ENCODE data around the gene ROR1.
A peak's percentile ranks its signal among the peaks of the same experiment; 100 is the strongest.

Gene ROR1

GRCh38 chr1:64194168-64195080 lies 420.6 kb downstream of the ROR1 start:
- peak overlapping the region in 2 of 3 experiments; percentile 23 for H3K4me3 Mint-ChIP-seq
- peaks cover 43% of the 10 kb centered on the region for H3K4me1 Mint-ChIP-seq
- peaks cover 3% of the 10 kb centered on the region for H3K36me3 Mint-ChIP-seq (ENCODE audit: low read depth)

GRCh38 chr1:64195081-64195395 lies 421.2 kb downstream of the ROR1 start:
- no peak for TF ChIP-seq CTCF (IDR thresholded peaks at IDR 0.05; ENCODE audit: unreplicated experiment in 3 of 3)
- Mint-ChIP-seq H3K9me3 (peaks cover 6% of the 10 kb centered on the region), H3K27ac (peak overlapping the region; percentile 96 to 97 (median 96)), H3K4me3 (peak overlapping the region in 2 of 3 experiments; percentile 23), H3K27me3 (ENCODE audit: low read depth) (peaks cover 3% of the 10 kb centered on the region), H3K4me1 (peaks cover 43% of the 10 kb centered on the region), H3K36me3 (ENCODE audit: low read depth) (peaks cover 3% of the 10 kb centered on the region)

More at GRCh38 chr1:64194168-64195080, 420.6 kb downstream of the ROR1 start:
- H3K27ac Mint-ChIP-seq, result peak overlapping the region; percentile 96 to 97 (median 96)
- H3K9me3 Mint-ChIP-seq, result peaks cover 6% of the 10 kb centered on the region
- H3K27me3 Mint-ChIP-seq (ENCODE audit: low read depth), result peaks cover 3% of the 10 kb centered on the region
- TF ChIP-seq CTCF (IDR thresholded peaks at IDR 0.05; ENCODE audit: unreplicated experiment in 3 of 3), result no peak

GRCh38 chr1:64196074-64196870 lies 422.5 kb downstream of the ROR1 start:
- Mint-ChIP-seq H3K27me3 (ENCODE audit: low read depth) (peaks cover 3% of the 10 kb centered on the region), H3K4me1 (peaks cover 43% of the 10 kb centered on the region), H3K36me3 (ENCODE audit: low read depth) (peaks cover 3% of the 10 kb centered on the region), H3K27ac (peak overlapping the region; percentile 18 to 96 (median 96)), H3K4me3 (no peak overlapping the region), H3K9me3 (peaks cover 6% of the 10 kb centered on the region)
- TF ChIP-seq CTCF (IDR thresholded peaks at IDR 0.05; ENCODE audit: unreplicated experiment in 3 of 3), result no peak

- Mint-ChIP-seq H3K36me3 (ENCODE audit: low read depth) (peaks cover 3% of the 10 kb centered on the region), H3K4me3 (no peak overlapping the region), H3K27me3 (ENCODE audit: low read depth) (peaks cover 3% of the 10 kb centered on the region), H3K27ac (no peak overlapping the region), H3K4me1 (peaks cover 43% of the 10 kb centered on the region), H3K9me3 (peaks cover 6% of the 10 kb centered on the region)
- no peak for TF ChIP-seq CTCF (IDR thresholded peaks at IDR 0.05; ENCODE audit: unreplicated experiment in 3 of 3)
These were observed 423.3 kb downstream of the ROR1 start for GRCh38 chr1:64197076-64197475.

GRCh38 chr1:64199154-64199553 lies 425.3 kb downstream of the ROR1 start:
- H3K36me3 Mint-ChIP-seq (ENCODE audit: low read depth), result peaks cover 7% of the 10 kb centered on the region
- peaks cover 10% of the 10 kb centered on the region for H3K9me3 Mint-ChIP-seq
- H3K27ac Mint-ChIP-seq, result no peak overlapping the region
- no peak overlapping the region for H3K4me3 Mint-ChIP-seq
- peaks cover 31% of the 10 kb centered on the region for H3K4me1 Mint-ChIP-seq
- peaks cover 3% of the 10 kb centered on the region for H3K27me3 Mint-ChIP-seq (ENCODE audit: low read depth)
- TF ChIP-seq CTCF (IDR thresholded peaks at IDR 0.05; ENCODE audit: unreplicated experiment in 3 of 3), result no peak
